Activated T-cell treated with anti-CD3 and anti-CD28 coated beads for 4 hours (primary cell): ENCODE data around the gene ONECUT3.
"Not testable (repeated sequence)": the region's sequence is repeated elsewhere in the genome, so short reads cannot be mapped to it uniquely, and the experiment has no call there.

ENCODE experiments used
- DNase-seq: peaks from one replicate; pipeline ENCODE4 v3.0.0-alpha.2; 2020

ONECUT3 gene

GRCh38 chr19:1756705-1757465 lies 3.6 kb downstream of the ONECUT3 start:
- DNase-seq: no peak

- no peak for DNase-seq
Measured at GRCh38 chr19:1757468-1758230, 4.3 kb downstream of the ONECUT3 start.

- DNase-seq: no peak
Measured at GRCh38 chr19:1758231-1758577, 4.9 kb downstream of the ONECUT3 start.

- no peak for DNase-seq
Measured at GRCh38 chr19:1758959-1759903, 5.9 kb downstream of the ONECUT3 start.

- DNase-seq: no peak
Measured at GRCh38 chr19:1760020-1760419, 6.7 kb downstream of the ONECUT3 start.

- DNase-seq: not testable (repeated sequence)
Measured at GRCh38 chr19:1760786-1761527, 7.7 kb downstream of the ONECUT3 start.

- no peak for DNase-seq
Measured at GRCh38 chr19:1761528-1762242, 8.4 kb downstream of the ONECUT3 start.

GRCh38 chr19:1762243-1763117 lies 9.2 kb downstream of the ONECUT3 start:
- DNase-seq: no peak

GRCh38 chr19:1763648-1764639 lies 10.6 kb downstream of the ONECUT3 start:
- DNase-seq: no peak

GRCh38 chr19:1764729-1765128 lies 11.4 kb downstream of the ONECUT3 start:
- DNase-seq: no peak

GRCh38 chr19:1765232-1765903 lies 12.1 kb downstream of the ONECUT3 start:
- DNase-seq: no peak

- DNase-seq: no peak
Measured at GRCh38 chr19:1765904-1766799, 12.8 kb downstream of the ONECUT3 start.

- DNase-seq: no peak
Measured at GRCh38 chr19:1766800-1767352, 13.6 kb downstream of the ONECUT3 start.

GRCh38 chr19:1767464-1767933 lies 14.2 kb downstream of the ONECUT3 start:
- peak; percentile 60 for DNase-seq

- no peak for DNase-seq
Measured at GRCh38 chr19:1768248-1768647, 14.9 kb downstream of the ONECUT3 start.

GRCh38 chr19:1768918-1769644 lies 15.8 kb downstream of the ONECUT3 start:
- no peak for DNase-seq

GRCh38 chr19:1769645-1769985 lies 16.3 kb downstream of the ONECUT3 start:
- no peak for DNase-seq
